NCI-H774 (cell line): ENCODE data around the gene SPRYD3.
"Not testable (repeated sequence)": the region's sequence is repeated elsewhere in the genome, so short reads cannot be mapped to it uniquely, and the experiment has no call there.

Experiments
- DNase-seq: peaks from one replicate; lab custom pipeline; 2025; lab: John Stamatoyannopoulos, UW

The SPRYD3 gene

DNA sequence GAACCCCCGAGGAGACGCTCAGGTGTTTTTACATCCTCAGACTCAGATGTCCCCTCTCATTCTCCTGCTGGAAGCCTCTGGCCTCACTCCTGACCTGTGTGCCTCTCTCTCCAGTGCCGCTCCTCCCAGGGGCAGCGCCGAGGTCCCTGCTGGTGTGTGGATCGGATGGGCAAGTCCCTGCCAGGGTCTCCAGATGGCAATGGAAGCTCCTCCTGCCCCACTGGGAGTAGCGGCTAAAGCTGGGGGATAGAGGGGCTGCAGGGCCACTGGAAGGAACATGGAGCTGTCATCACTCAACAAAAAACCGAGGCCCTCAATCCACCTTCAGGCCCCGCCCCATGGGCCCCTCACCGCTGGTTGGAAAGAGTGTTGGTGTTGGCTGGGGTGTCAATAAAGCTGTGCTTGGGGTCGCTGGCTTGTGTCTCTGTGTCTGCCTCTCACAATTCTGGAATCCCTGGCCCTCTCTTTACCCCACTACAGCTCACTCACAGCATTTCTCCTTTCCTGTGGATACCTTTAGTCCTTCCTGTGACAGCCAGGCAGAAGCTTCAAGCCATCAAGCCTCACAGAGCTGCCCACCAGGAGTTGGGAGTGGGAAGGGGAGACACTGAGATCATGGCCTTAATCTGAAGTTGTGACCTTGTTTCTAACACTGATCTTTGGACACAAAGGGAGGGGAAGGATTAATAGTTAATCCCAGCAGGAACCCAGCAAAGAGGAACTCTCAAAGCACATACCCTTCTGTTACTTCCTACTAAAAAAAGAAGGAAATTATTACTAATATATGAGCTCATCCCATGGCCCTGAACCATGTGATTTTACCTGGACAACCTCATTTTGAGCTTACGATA, 23.0 kb upstream of the SPRYD3 start:
- DNase-seq = no peak

DNA sequence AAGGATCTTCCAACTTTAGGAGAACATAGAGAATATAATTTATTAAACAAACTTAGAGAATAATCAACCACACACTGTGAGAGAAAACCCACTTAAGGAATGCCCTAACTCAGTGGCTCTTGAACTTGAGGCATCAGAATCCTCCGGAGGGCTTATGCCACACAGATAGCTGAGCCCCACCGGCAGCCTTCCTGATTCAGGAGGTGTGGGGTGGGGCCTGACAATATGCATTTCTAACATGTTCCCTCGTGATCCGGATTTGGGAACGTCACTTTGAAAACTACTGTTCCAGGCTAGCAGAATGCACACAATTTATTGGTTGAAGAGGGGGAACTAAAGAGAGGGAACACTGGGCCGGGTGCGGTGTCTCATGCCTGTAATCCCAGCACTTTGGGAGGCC, 22.1 kb upstream of the SPRYD3 start:
- no peak for DNase-seq

DNA sequence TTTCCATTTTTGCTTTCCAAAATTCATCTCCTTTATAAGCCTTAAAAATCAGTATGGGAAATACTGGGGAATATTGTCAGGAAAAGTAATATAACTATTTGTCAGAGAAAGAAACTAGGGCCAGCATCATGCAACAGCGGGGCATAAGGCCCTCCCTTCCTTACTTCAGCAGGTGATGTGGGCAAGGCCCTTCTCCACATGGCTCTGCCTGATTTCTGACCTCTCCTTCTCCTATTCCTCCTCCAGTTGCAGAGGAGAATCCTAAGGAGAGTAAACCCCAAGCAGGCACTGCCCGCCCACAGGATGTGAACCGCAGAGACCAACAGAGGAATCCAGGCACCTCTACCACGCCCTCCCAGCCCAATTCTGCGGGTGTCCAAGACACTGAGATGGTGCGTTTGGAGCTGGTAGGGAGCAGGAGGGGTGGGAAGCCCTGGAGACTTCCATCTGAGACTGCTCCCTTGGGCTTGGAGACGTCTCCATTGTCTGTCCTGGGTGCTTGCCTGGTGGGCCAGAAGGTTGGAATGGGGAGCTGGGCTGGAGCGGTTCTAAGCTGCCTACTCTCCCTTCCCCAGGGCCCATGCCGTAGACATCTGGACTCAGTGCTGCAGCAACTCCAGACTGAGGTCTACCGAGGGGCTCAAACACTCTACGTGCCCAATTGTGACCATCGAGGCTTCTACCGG, 21.4 kb upstream of the SPRYD3 start:
- no peak for DNase-seq

DNA sequence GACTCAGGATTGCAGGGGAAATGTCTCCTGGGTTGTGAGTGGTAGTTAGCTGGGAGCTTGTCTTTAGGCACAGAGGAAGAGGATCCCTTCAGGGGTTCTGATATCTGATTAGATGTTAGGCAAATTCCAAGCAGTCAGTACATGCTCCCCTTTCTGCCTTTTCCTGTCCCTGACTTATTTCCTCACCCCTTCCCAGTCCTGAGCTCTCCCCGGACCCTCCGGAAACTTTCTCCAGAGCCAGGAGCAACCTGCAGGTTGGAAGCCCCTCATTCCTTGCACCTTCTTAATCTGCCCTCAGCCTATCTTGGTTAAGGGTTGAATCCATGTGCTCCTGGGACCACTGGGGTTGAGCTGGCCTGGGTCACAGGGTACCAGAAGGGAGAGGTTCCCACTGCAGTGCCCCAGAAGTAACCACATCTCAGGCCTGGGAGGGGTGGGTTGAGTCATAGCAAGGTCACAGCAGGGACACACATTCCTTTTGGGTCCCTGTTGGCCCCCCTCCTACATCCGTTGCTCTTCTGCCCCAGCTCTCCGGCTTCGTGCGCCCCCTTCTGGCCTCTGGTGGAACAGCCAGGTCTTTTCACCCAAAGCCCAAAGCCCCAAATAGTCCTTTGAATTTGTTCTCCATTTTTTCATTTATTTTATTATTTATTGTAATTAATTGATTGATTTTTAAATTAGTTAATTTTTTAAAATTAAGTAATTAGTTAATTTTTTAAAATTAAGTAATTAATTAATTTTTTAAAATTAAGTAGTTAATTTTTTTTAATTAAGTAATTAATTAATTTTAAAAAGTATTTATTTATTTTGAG, 20.1 kb upstream of the SPRYD3 start:
- DNase-seq = peak; percentile 63

DNA sequence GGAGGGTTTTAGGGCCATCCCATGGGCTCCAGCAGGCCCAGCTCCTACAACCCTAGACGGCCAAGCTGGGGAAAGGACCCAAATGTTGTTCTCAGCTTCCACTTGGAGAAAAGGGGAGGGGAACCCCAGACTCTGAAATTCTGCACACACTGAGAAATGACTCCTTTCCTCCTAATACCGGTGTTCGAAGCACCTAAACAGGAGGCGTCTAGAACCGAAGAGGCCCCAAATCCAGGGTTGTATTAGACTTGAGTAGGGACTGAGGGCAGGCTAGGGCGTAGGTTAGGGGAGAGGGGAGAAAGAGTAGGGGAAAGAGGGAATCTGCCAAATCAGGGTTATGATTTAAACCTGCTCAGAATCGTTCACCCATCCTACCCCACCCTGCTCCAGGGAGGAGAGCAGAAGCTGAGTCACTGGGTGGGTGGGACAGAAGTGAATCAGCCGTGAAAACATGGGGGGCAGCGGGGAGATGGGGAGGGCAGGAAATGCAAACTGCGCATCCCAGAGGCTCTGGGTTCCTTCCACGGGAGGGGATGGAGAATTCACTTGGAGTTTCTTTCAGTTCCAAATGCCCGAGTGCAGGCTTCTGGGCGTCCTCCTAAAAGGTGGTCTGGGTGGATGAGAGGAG, 19.3 kb upstream of the SPRYD3 start:
- DNase-seq = no peak

DNA sequence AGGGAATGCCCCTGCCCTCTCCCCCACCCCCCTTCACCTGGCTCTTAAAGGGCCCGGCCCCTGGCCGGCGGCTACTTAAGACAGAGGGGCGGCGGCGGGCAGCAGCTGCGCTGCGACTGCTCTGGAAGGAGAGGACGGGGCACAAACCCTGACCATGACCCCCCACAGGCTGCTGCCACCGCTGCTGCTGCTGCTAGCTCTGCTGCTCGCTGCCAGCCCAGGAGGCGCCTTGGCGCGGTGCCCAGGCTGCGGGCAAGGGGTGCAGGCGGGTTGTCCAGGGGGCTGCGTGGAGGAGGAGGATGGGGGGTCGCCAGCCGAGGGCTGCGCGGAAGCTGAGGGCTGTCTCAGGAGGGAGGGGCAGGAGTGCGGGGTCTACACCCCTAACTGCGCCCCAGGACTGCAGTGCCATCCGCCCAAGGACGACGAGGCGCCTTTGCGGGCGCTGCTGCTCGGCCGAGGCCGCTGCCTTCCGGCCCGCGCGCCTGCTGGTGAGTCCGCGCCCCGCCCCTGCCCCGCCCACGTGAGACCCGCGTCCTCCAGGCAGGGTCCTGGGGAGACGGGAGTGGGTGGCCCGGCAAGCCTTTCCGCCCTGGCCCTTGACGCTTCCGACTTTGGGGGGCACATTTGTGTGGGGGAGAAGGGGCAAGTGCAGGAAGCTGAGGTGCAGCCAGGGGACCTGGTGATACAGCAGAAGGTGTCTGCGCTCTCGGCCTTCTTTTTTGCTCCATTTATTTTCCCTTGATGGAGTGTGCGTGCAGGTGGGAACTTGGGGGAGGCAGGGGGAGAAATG, 18.6 kb upstream of the SPRYD3 start, which contains the start of gene IGFBP6:
Gene IGFBP6, plus strand, starts transcription at position 104 of the 790 bp plus-strand sequence. Its CDS starts 51 bp downstream, at position 155.
- peak; percentile 61 for DNase-seq

DNA sequence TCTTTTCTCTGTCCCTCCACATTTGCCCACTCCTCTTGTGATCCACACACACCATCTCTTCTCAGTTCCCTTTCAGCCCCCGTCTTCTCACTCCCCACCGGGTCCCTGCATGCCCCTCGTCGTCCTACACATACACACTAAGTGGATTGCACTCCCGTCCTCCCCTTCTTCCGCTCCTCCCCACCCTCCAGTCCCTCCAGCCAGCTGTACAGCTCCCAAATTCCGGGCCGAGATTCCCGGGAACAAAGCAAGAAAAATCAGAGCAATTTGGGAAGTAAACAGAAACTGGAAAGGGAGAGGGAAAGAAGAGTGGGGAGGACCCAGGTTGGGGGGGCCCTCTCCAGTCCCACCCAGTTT, 18.0 kb upstream of the SPRYD3 start:
- no peak for DNase-seq

DNA sequence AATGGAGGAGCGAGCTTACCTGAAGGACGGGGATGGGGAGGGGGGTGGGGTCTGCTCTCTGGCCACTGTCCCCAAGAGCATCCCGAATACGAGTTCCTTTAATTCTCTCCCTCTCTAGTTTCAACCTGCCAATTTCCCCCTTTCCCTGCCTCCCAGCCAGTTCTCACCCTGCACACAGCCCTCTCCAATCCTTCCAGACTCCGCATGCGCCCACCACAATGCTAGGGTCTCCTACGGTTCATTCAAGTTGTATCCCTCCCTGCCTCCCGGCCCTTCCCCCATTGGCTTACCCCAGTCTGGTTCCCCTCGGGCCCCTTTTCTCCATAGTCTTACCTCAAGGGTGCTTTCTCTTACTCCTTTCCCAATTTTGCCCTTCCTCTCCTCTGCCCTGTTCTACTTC, 17.6 kb upstream of the SPRYD3 start:
- DNase-seq = no peak

DNA sequence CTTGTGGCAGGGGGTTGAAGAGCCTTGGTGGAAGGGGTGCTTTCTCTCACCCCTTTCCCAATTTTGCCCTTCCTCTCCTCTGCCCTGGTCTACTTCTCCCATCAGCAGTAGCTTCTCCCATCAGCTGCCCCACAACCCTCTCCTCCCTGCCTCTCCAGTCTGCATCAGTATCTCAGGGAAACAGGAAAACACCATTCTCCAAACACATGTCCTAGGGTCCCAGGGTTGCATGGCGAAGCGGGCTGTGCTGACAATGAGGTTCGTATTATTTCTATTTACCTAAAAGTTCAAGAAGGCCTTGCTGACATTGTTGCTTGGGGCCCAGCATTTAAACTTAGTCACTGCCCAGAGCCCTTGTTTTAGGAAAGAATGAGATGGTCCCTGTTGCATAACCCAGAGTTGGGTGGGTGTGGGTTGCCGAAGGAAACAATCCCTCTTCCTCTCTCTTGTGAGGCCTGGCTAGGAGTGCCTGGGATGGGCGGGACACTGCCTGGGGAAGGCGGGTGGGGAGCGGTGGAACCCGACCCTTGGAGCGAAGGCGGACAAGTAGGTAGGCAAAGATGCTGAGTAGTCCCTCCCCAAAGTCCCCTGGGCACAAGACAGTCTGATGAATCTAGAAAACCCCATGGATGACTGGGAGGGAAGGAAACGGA, 17.0 kb upstream of the SPRYD3 start:
- no peak for DNase-seq

DNA sequence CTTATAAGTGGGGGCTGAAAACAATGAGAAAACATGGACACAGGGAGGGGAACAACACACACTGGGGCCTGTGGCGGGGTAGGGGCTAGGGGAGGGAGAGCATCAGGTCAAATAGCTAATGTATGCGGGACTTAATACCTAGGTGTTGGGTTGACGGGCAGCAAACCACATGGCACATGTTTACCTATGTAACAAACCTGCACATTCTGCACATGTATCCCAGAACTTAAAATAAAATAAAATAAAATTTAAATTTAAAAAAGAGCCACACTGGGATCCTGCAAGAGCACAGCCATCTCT, 16.4 kb upstream of the SPRYD3 start:
- DNase-seq = not testable (repeated sequence)

DNA sequence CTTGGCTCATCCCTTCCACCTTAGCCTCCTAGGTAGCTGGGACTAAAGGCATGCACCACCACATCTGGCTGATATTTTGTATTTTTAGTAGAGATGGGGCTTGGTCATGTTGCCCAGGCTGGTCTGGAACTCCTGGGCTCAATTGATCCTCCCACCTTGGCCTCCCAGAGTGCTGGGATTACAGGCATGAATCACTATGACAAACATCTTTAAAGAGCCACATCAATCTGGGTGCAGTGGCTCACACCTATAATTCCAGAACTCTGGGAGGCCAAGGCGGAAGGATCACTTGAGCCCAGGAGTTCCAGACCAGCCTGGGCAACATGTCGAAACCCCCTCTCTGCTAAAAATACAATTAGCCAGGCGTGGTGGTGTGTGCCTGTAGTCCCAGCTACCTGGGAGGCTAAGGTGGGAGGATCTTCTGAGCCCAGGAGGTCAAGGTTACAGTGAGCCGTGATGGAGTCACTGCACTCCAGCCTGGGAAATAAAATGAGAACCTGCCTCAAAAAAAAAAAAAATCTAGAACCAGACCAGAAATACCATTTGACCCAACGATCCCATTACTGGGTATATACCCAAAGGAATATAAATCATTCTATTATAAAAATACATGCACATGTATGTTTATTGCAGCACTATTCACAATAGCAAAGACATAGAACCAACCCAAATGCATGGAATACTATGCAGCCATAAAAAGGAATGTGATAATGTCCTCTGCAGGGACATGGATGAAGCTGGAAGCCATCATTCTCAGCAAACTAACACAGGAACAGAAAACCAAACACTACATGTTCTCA, 15.8 kb upstream of the SPRYD3 start:
- not testable (repeated sequence) for DNase-seq

DNA sequence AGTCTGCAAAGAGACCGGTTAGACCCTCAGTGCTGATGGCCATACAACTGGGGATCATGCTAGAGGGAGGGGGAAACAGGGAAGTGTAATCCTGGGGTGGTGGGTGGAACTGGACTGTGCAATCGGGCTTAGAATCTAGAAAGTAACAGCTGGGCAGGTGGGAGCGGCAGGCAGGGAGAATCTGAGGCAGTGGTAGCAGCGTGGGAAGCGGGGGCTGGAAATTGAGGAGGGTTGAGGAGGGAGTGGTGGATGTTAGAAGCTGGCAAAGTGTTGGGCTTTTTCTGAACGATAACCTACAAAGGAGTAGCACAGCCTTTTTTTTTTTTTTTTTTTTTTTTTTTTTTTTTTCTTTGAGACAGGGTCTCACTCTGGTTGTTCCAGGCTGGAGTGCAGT, 15.2 kb upstream of the SPRYD3 start:
- no peak for DNase-seq

DNA sequence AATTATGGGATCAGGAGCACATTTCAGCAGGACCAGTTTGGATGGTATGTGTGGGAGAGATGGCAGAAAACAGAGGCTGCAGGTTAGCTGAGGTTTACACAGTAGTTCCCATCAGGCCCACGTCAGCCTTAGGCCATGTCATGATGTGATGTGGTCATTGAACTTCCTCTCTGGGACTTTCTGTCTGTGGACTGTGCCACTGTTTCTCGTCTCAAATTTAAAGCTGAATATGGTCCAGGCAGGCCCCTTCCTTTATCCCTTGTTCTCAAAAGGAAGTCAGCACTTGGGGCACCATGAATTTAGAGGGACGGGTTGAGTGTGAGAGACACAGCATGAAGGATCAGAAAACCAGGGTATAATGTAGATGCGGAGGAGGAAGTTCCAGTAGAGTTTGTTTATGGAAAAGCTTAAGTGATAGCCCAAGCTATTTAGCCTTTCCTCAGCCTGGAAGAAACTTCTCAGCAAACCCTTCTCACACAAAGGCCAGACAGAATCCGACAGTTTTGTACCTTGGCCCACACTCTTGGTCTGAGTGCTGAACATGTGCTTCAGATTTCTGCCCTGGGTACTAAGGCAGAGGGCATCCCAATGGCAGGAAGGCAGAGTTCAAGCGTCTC, 14.7 kb upstream of the SPRYD3 start:
- no peak for DNase-seq

DNA sequence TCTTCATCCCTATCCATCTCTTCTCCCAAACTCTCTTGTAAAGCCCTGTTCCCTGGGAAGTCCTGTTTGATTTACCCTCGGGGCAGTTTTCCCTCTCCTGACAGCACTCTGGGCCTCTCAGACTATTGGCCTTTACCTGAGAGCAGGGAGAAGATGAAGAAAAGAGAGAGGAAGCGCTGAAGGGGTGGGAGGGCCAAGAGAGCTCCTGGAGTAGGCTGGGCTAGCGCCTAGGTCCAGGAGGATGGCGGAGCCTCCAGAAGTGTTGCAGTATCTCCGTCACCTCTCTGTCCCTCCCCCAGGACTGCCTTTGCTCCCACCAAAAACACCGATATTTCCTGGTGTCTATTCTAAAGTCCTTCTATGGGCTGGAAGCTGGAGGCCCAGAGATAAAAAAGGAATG, 12.6 kb upstream of the SPRYD3 start:
- no peak for DNase-seq

DNA sequence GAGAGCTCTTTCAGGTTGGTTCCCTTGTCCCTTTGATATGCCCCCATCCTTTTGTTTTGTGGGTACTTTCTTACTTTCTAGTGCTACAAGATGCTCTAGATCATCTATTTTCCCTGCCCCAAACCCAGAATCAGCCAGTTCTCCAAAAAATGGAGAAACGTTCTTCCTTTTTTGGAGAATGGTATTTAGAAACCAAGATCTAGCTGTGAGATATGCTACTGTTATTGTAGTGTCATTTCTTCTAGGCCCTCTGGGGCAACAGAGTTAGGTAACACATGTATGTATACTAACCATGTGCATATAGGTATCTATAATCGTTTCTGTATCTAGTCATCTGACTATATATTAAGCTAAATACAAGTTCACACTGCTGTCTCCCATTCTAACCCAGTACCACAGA, 11.4 kb upstream of the SPRYD3 start:
- DNase-seq = no peak

DNA sequence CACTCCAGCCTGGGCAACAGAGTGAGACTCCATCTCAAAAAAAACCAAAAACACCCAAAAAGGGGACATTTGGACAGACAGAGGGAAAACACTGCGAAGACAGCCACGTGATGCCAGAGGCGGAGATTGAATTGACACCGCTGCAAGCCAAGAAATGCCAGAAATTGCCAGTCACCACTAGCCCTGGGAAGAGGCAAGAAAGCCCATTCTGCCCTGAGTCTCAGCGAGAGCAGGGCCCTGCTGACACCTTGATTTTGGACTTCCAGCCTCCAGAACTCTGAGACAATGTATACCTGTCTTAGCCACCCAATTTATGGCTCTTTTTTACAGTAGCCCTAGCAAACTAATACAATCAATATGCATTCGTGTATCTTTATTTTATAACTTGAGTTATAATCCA, 10.9 kb upstream of the SPRYD3 start:
- DNase-seq = no peak

DNA sequence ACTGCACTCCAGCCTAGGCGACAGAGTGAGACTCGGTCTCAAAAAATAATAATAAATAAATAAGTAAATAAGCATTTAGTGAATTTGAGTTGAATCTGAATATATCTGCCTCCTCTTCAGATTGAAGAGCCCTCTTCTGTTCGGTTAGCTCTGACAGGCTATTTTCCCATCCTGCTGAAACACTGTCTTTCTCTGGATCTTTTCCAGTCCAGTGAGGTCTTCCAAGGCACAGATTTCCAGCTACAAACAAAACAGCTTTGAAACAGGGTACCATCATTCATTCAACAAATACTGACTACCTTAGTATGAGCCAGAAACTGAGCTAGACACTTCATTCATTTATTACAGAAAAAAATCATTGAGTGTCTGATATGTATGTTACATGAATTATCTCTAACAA, 7.2 kb upstream of the SPRYD3 start:
- no peak for DNase-seq

DNA sequence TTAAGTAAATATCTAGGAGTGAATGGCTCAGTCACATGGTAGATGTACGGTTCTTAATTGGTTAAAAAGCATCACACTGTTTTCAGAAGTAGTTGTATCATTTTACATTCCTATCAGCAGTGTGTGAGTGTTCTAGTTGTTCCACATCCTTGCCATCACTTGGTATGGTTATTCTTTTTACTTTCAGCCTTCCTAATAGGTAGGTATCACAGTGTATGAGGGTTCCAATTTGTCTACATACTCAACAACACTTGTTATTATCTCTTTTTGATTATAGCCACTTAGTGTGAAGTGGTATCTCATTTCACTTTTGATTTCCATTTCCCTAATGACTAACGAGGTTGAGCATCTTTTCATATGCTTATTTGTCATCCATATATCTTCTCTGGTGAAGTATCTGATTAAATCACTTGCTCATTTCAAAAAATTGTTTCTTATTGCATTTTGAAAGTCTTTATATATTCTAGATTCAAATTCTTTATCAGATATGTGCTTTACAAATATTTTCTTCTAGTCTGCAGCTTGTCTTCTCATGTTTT, 3.5 kb upstream of the SPRYD3 start:
- DNase-seq = no peak

DNA sequence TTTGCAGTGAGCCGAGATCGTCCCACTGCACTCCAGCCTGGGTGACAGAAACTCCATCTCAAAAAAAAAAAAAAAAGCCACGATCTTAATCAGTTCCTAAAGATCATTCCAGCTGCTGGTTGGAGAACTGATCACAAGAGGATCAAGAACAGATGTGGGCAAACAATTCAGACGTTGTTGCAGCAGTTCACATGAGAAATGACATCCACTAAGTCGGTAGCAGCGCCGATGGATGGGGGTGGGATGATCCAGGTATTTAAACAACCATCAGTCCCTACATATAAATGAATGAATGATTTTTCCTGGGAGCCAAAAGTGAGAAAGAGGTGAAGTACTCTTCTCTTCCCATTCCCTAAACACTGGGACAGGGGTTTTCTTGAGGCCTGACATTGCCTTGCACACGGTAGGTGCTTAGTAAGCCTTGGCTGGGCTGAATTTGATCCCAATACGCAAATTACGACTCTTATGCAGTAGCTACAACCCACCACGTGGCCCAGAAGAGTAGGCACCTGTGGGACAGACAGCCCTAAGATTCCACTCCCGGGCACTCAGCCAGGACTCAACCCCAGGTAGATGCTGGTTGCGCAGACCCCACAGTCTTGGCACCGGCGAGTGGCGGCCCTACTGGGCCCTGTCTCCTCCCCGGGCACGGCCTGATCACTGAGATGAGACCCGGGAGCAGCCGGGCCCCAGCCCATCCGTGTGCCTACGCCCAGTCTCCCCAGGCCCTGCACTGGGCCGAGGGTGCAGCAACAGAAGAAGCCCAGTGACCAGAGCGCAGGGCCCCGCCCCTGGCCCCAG, 565 bp downstream of the SPRYD3 start:
- DNase-seq = no peak
